A673 (cell line): ENCODE measurements around the gene CHMP6.

ENCODE experiments used
- CTCF ChIP-seq: fragments of 300-800, 200-600 bp; sonication (generic); conservative IDR thresholded peaks from 2 replicates; pipeline ENCODE4 v1.5.1; 2017; ENCODE audit warnings: low read depth, mild to moderate bottlenecking, antibody characterized with exemption, low read length, moderate library complexity, mixed read lengths
- EZH2 ChIP-seq: fragments of 200-600 bp; sonication (generic); IDR thresholded peaks from 2 replicates; pipeline ENCODE4 v1.6.1; 2017; ENCODE audit warnings: borderline replicate concordance, low read depth, mild to moderate bottlenecking, mixed read lengths, antibody characterized with exemption, low read length; ENCODE audit not compliant: poor library complexity, severe bottlenecking

GRCh38 chr17:81011951-81012350, 20.3 kb downstream of the CHMP6 start:
- TF ChIP-seq EZH2, result no peak
- no peak for TF ChIP-seq CTCF
